ENCODE data around the gene OAS2.

Gene OAS2

GRCh38 chr12:112961074-112961473 is 17.2 kb upstream of the OAS2 start:
- Histone ChIP-seq H3K79me2 (ENCODE audit: insufficient read depth, low read depth) (no peaks in the 10 kb centered on the region), H2AFZ (ENCODE audit: low read depth) (no peak overlapping the region), H3K27ac (no peak overlapping the region), H3K27me3 (ENCODE audit: insufficient read depth, low read depth) (no peaks in the 10 kb centered on the region), H3K4me2 (no peak overlapping the region), H3K4me1 (ENCODE audit: low read depth, poor library complexity, severe bottlenecking) (no peaks in the 10 kb centered on the region), H3K4me3 (IDR thresholded peaks at IDR 0.05; ENCODE audit: insufficient read depth, low read depth, low read length) (no peak overlapping the region), H3K9ac (no peak overlapping the region), H3K36me3 (ENCODE audit: insufficient read depth) (no peaks in the 10 kb centered on the region), H4K20me1 (ENCODE audit: insufficient read depth) (no peaks in the 10 kb centered on the region)
- TF ChIP-seq, protein P1, sequence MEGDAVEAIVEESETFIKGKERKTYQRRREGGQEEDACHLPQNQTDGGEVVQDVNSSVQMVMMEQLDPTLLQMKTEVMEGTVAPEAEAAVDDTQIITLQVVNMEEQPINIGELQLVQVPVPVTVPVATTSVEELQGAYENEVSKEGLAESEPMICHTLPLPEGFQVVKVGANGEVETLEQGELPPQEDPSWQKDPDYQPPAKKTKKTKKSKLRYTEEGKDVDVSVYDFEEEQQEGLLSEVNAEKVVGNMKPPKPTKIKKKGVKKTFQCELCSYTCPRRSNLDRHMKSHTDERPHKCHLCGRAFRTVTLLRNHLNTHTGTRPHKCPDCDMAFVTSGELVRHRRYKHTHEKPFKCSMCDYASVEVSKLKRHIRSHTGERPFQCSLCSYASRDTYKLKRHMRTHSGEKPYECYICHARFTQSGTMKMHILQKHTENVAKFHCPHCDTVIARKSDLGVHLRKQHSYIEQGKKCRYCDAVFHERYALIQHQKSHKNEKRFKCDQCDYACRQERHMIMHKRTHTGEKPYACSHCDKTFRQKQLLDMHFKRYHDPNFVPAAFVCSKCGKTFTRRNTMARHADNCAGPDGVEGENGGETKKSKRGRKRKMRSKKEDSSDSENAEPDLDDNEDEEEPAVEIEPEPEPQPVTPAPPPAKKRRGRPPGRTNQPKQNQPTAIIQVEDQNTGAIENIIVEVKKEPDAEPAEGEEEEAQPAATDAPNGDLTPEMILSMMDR (conservative IDR thresholded peaks at IDR 0.05; ENCODE audit: low read depth, low read length): no peak

DNA sequence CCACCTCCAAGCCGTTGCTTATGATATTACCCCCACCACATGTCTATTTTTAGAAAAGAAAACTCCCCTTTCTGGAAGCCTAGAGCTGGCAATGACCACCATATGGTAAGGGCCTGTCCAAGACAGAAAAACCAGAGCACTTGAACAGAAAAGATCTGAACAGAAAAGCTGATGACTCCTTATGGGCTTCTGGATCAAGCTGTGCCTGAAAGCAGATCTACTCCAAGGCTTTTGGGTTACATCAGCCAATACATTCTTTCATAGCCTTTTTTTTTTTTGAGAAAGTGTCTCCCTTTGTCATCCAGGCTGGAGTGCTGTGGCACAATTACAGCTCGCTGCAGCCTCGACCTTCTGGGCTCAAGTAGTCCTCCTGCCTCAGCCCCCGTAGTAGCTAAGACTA is 16.8 kb upstream of the OAS2 start:
- Histone ChIP-seq H3K4me1 (ENCODE audit: low read depth, poor library complexity, severe bottlenecking) (no peaks in the 10 kb centered on the region), H3K9ac (no peak overlapping the region), H3K27ac (no peak overlapping the region), H3K4me2 (no peak overlapping the region), H2AFZ (ENCODE audit: low read depth) (no peak overlapping the region), H3K4me3 (IDR thresholded peaks at IDR 0.05; ENCODE audit: insufficient read depth, low read depth, low read length) (no peak overlapping the region), H3K36me3 (ENCODE audit: insufficient read depth) (no peaks in the 10 kb centered on the region), H4K20me1 (ENCODE audit: insufficient read depth) (no peaks in the 10 kb centered on the region), H3K27me3 (ENCODE audit: insufficient read depth, low read depth) (no peaks in the 10 kb centered on the region), H3K79me2 (ENCODE audit: insufficient read depth, low read depth) (no peaks in the 10 kb centered on the region)
- TF ChIP-seq, protein P1 (conservative IDR thresholded peaks at IDR 0.05; ENCODE audit: low read depth, low read length): no peak

DNA sequence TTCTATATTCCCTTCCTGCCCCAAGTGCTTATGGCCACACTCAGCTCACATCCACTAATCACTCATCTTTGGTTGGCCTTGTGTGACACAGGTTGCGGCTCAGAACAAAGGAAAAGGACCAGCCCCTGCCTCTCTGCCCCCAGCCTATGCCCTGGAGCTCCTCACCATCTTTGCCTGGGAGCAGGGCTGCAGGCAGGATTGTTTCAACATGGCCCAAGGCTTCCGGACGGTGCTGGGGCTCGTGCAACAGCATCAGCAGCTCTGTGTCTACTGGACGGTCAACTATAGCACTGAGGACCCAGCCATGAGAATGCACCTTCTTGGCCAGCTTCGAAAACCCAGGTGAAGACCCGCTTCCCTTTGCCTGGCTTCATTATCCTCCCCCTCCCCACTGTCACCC is 15.8 kb upstream of the OAS2 start:
- Histone ChIP-seq H3K79me2 (ENCODE audit: insufficient read depth, low read depth) (no peaks in the 10 kb centered on the region), H4K20me1 (ENCODE audit: insufficient read depth) (no peaks in the 10 kb centered on the region), H2AFZ (ENCODE audit: low read depth) (no peak overlapping the region), H3K4me2 (no peak overlapping the region), H3K4me3 (IDR thresholded peaks at IDR 0.05; ENCODE audit: insufficient read depth, low read depth, low read length) (no peak overlapping the region), H3K27ac (no peak overlapping the region), H3K4me1 (ENCODE audit: low read depth, poor library complexity, severe bottlenecking) (no peaks in the 10 kb centered on the region), H3K36me3 (ENCODE audit: insufficient read depth) (no peaks in the 10 kb centered on the region), H3K9ac (no peak overlapping the region), H3K27me3 (ENCODE audit: insufficient read depth, low read depth) (no peaks in the 10 kb centered on the region)
- TF ChIP-seq, protein P1 (conservative IDR thresholded peaks at IDR 0.05; ENCODE audit: low read depth, low read length): no peak

- H3K36me3 ChIP-seq (ENCODE audit: insufficient read depth): no peaks in the 10 kb centered on the region
- H3K27ac ChIP-seq: no peak overlapping the region
- H4K20me1 ChIP-seq (ENCODE audit: insufficient read depth): no peaks in the 10 kb centered on the region
- no peak overlapping the region for H3K4me3 ChIP-seq (IDR thresholded peaks at IDR 0.05; ENCODE audit: insufficient read depth, low read depth, low read length)
- no peaks in the 10 kb centered on the region for H3K4me1 ChIP-seq (ENCODE audit: low read depth, poor library complexity, severe bottlenecking)
- no peaks in the 10 kb centered on the region for H3K27me3 ChIP-seq (ENCODE audit: insufficient read depth, low read depth)
- no peaks in the 10 kb centered on the region for H3K79me2 ChIP-seq (ENCODE audit: insufficient read depth, low read depth)
- H2AFZ ChIP-seq (ENCODE audit: low read depth): no peak overlapping the region
- no peak overlapping the region for H3K4me2 ChIP-seq
- TF ChIP-seq, protein P1 (conservative IDR thresholded peaks at IDR 0.05; ENCODE audit: low read depth, low read length): no peak
- H3K9ac ChIP-seq: no peak overlapping the region
Measured at GRCh38 chr12:112963227-112963861, 15.0 kb upstream of the OAS2 start.
